ENCODE data around the gene UMODL1. TPM values are rescaled to one million over a fixed set of nuclear protein-coding genes. Genes with fewer than 3 reads are reported as not detected.

The UMODL1 gene
- total RNA-seq, 2 experiments from 2014 or later: not detected

DNA sequence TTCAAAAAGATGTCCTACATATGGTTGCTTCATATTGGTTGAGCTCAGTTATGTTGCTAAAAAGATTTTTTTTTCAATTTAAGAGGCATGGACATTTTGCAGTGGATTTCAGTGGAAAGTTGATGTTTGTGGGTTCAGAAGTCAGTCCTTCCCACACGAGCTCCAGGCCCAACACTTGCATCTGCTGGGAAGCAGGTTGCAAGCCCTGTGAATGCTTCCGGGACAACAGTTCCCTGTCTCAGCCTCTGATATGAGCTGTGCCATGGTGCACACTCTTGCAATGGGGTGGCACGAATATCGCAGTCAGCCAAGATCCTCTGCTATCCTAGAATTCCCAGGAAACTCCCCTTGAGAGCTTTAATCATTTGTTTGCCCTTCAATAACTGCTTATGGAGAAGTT is 117.5 kb downstream of the UMODL1 start:
- peaks cover 12% of the 10 kb centered on the region for H3K9me3 Mint-ChIP-seq
- POLR2A ChIA-PET: interaction anchor here (0.5 to 3.8 kb wide), 16 partner anchors 8 to 234 kb away, joined by 3 to 25 read pairs (median 4); partner anchors contain the start of genes ABCG1 and UBASH3A
- H3K36me3 Mint-ChIP-seq (ENCODE audit: low read depth): peaks cover 8% of the 10 kb centered on the region
- CTCF ChIA-PET: interaction anchor here (0.9 to 2.6 kb wide), 5 partner anchors 32 to 71 kb away, joined by 3 to 15 read pairs (median 10); no protein-coding TSS in a partner anchor
- DNase-seq: no peak
- H3K27me3 Mint-ChIP-seq: no peaks in the 10 kb centered on the region
- peak overlapping the region; percentile 95 for H3K27ac Mint-ChIP-seq
- peaks cover 73% of the 10 kb centered on the region for H3K4me1 Mint-ChIP-seq (ENCODE audit: low read depth)
- peak overlapping the region; percentile 62 for H3K4me3 Mint-ChIP-seq
- ATAC-seq: no peak
- TF ChIP-seq, protein P1, sequence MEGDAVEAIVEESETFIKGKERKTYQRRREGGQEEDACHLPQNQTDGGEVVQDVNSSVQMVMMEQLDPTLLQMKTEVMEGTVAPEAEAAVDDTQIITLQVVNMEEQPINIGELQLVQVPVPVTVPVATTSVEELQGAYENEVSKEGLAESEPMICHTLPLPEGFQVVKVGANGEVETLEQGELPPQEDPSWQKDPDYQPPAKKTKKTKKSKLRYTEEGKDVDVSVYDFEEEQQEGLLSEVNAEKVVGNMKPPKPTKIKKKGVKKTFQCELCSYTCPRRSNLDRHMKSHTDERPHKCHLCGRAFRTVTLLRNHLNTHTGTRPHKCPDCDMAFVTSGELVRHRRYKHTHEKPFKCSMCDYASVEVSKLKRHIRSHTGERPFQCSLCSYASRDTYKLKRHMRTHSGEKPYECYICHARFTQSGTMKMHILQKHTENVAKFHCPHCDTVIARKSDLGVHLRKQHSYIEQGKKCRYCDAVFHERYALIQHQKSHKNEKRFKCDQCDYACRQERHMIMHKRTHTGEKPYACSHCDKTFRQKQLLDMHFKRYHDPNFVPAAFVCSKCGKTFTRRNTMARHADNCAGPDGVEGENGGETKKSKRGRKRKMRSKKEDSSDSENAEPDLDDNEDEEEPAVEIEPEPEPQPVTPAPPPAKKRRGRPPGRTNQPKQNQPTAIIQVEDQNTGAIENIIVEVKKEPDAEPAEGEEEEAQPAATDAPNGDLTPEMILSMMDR (IDR thresholded peaks at IDR 0.05): no peak
- intact Hi-C loops (cut with micrococcal nuclease): no loop called here

DNA sequence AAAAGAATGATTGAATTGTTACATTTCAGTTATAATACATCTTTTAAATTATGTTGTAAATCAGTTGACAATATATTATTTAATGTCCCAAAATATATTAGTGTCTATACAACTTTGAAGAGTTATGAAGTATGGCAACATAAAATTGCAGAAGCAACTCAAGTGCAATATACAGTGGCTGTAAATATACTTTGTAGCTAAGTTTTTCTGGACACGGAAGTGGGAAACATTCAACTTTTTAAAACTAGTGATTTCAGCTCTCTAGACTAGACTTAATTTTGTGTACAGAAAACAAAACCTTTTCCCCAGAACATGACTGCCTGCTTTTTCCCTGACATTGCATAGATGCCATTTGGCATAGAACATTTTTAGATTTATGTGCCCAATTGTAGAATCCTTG is 118.3 kb downstream of the UMODL1 start:
- POLR2A ChIA-PET: interaction anchor here (0.9 to 3.4 kb wide), 3 partner anchors 9 to 49 kb away, joined by 3 to 25 read pairs (median 22); no protein-coding TSS in a partner anchor
- H3K4me1 Mint-ChIP-seq (ENCODE audit: low read depth): peaks cover 78% of the 10 kb centered on the region

DNA sequence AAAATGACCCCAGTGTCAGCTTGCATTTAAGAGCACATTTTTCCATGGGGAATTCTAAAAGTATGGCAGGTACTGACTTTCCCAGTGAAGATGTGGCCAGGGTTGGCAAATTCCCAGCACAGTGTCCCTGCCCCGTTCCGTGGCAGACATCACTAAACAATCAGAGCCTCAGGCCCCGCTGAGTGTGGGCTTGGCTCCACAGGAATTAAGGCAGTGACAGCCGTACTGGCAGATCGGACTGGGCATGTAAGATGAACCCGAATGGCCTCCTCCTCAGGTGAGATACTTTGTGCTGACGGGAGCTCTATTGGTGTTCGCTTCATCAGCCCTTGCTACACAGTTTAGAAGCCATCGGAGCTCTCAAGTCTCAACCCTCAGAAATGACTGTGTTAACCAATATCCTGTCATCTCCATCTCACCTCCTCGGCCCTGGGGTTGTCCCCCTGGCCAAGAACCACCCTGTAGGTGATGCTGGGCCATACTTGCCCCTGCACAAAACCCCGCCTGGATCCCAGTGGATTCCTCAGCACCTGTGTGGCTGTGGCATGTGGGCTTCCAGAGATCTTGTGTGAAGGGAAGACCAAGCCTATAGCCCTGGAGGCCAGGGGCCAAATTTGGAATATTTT is 118.9 kb downstream of the UMODL1 start:
- H3K4me1 Mint-ChIP-seq (ENCODE audit: low read depth): peaks cover 80% of the 10 kb centered on the region
- CTCF ChIA-PET: interaction anchor here (1.8 to 2.6 kb wide), 4 partner anchors 30 to 70 kb away, joined by 5 to 15 read pairs (median 10); no protein-coding TSS in a partner anchor
- DNase-seq (peak; percentile 72), ATAC-seq (peak; percentile 57)
- peaks cover 12% of the 10 kb centered on the region for H3K9me3 Mint-ChIP-seq
- H3K27me3 Mint-ChIP-seq: no peaks in the 10 kb centered on the region
- intact Hi-C loops (cut with micrococcal nuclease): loop anchor here (5.0 kb wide), 1 partner anchor 47 kb away; no protein-coding TSS in a partner anchor
- H3K36me3 Mint-ChIP-seq (ENCODE audit: low read depth): peaks cover 8% of the 10 kb centered on the region
- H3K4me3 Mint-ChIP-seq: no peak overlapping the region
- TF ChIP-seq, protein P1 (IDR thresholded peaks at IDR 0.05): no peak
- POLR2A ChIA-PET: interaction anchor here (0.9 to 3.4 kb wide), 3 partner anchors 9 to 48 kb away, joined by 3 to 25 read pairs (median 22); no protein-coding TSS in a partner anchor
- H3K27ac Mint-ChIP-seq: peak overlapping the region; percentile 37

More for the DNA sequence above, 118.3 kb downstream of the UMODL1 start:
- Mint-ChIP-seq H3K27ac (peak overlapping the region; percentile 37), H3K4me3 (no peak overlapping the region), H3K9me3 (peaks cover 12% of the 10 kb centered on the region), H3K27me3 (no peaks in the 10 kb centered on the region), H3K36me3 (ENCODE audit: low read depth) (peaks cover 8% of the 10 kb centered on the region)
- CTCF ChIA-PET: interaction anchor here (1.8 to 2.6 kb wide), 5 partner anchors 31 to 70 kb away, joined by 5 to 15 read pairs (median 10); no protein-coding TSS in a partner anchor
- TF ChIP-seq, protein P1 (IDR thresholded peaks at IDR 0.05): no peak
- intact Hi-C loops (cut with micrococcal nuclease): no loop called here
- ATAC-seq: no peak
- DNase-seq: no peak

DNA sequence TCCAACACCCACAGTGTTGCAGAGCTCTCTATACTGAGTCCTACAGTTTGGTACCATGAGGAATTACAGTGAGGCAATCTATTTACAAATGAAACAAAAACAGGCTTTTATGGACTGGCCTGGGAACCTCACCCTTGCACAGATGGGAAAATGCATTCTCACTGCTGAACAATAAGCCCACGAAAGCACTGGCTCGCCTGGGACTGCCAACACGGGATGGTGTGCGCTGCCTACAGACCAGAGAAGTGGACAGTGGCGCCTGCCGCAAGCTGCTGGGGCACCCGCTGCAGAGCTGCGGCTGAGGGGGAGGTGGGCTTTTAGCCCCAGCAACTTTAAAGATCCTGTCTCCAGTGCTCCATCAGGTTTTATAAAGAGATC is 119.4 kb downstream of the UMODL1 start:
- Mint-ChIP-seq H3K4me1 (ENCODE audit: low read depth) (peaks cover 79% of the 10 kb centered on the region), H3K27ac (no peak overlapping the region), H3K27me3 (no peaks in the 10 kb centered on the region), H3K36me3 (ENCODE audit: low read depth) (peaks cover 8% of the 10 kb centered on the region), H3K9me3 (peaks cover 12% of the 10 kb centered on the region), H3K4me3 (no peak overlapping the region)
- CTCF ChIA-PET: interaction anchor here (0.8 to 2.6 kb wide), 5 partner anchors 30 to 69 kb away, joined by 3 to 12 read pairs (median 6); no protein-coding TSS in a partner anchor
- DNase-seq: no peak
- TF ChIP-seq, protein P1 (IDR thresholded peaks at IDR 0.05): no peak
- POLR2A ChIA-PET: interaction anchor here (0.9 to 3.4 kb wide), 4 partner anchors 8 to 44 kb away, joined by 3 to 22 read pairs (median 4); no protein-coding TSS in a partner anchor
- intact Hi-C loops (cut with micrococcal nuclease): loop anchor here (5.0 kb wide), 1 partner anchor 47 kb away; no protein-coding TSS in a partner anchor
- no peak for ATAC-seq

All from activated CD8-positive, alpha-beta T cell treated with anti-CD3 and anti-CD28 coated beads for 36 hours (primary cell).